ENCODE results near the gene CTDSP1.
A peak's percentile ranks its signal among the peaks of the same experiment; 100 is the strongest.

The CTDSP1 gene

DNA sequence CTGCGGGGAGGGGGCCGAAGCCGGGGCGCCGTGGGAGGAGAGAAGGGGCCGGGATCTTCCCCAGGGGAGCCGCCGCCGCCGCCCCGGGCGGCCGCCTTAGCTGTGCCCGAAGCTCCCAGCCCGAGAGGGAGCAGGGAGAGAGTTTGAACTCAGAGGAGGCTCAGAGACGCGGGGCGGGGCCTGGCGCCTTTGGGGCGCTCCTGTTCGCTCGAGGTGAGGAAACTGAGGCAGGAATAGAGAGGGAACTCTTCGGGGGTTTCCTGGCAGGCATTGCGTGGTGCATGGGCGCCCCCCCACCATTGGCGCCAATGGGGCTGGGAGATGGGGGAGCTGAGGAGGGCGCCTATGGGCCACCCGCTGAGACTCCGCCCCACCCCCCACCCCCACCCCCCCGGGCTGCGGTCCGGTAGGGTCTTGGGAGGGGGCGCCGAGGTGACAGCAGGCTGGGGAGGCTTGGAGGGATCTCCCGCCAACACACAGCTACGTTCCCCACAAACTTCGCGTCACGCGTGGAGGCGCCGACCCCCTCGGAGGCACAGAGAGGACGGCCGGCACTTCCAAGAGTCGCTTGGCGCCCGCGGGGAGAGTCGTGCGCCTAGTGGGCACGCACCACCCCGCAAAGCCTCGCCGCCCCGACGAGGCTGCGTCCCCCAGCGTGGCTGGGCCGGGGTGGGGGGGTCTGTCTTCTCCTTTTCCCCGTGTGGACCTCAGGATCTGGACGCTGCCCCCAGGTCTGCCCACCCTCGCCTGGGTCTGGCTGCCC is 680 bp downstream of the CTDSP1 start:
- DNase-seq, result no peak

DNA sequence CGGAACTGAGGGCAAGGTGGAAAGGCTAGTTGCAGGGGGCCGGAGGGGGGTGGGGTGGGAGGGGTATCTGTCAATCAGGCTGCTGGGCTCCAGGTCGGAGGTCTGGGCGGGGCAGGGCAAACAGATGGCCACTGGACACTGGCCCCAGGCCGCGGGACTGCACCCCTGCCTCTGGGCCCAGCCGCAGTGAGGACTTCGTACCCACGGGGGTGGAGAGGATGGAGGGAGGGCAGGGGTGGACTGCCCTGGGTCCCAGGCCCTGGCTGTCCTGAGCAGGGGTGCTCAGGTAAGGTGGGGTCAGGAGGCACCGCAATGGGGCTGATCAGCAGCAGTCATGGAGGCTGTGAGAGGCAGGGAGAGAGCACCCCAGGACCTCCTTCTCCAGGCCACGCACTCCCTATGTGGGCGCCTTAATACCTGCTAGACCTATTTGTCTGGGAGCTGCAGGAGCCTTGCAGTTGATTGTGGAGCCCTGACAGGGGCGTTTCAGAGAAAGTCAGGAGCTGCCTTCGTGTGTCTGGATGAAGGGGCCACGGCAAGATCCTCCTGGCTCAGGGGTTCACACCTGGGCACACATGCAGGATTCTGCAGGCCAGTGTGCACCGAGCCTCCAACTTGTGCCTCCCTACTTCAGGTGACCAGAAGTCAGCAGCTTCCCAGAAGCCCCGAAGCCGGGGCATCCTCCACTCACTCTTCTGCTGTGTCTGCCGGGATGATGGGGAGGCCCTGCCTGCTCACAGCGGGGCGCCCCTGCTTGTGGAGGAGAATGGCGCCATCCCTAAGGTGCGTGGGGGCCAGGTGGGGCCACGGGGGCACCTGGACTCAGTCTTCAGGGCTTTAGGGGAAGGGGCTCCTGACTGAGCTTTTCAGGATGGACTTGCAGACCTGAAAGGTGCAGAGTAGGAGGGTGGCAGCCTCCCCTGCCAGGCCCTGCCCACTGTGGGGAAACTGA is 1.5 kb downstream of the CTDSP1 start:
- DNase-seq, result no peak

GRCh38 chr2:218401890-218402289 is 2.2 kb downstream of the CTDSP1 start:
- DNase-seq, result no peak

DNA sequence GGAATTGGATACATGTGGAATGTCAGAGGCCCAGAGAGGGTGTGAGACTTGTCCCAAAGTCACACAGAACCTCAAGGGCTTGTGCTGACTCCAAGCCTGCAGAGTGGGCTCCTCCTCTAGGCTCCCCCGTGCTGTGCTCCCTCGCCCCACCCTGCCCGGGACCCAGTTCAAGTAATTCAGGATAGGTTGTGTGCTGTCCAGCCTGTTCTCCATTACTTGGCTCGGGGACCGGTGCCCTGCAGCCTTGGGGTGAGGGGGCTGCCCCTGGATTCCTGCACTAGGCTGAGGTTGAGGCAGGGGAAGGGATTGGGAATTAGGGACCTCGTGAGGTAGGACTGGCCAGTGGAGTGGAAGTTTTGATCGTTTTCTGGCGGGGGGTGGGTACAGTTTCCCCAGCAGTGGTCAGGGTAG is 2.8 kb downstream of the CTDSP1 start:
- no peak for DNase-seq

DNA sequence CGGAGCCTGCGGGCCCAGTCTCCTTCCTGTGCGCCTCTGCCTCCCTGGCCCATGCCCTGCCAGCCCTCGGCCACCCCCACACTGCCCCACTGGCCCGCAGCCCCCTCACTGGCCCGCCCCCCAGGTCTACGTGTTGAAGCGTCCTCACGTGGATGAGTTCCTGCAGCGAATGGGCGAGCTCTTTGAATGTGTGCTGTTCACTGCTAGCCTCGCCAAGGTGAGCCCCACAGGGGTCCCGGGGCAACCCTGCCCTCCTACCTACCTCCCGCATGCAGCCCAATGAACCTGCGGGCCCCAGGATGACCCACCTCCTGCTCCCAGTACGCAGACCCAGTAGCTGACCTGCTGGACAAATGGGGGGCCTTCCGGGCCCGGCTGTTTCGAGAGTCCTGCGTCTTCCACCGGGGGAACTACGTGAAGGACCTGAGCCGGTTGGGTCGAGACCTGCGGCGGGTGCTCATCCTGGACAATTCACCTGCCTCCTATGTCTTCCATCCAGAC is 3.3 kb downstream of the CTDSP1 start:
- no peak for DNase-seq

- no peak for DNase-seq
These were observed 4.1 kb downstream of the CTDSP1 start for GRCh38 chr2:218403810-218404209.

- no peak for DNase-seq
These were observed 4.8 kb downstream of the CTDSP1 start for GRCh38 chr2:218404351-218405085.

DNA sequence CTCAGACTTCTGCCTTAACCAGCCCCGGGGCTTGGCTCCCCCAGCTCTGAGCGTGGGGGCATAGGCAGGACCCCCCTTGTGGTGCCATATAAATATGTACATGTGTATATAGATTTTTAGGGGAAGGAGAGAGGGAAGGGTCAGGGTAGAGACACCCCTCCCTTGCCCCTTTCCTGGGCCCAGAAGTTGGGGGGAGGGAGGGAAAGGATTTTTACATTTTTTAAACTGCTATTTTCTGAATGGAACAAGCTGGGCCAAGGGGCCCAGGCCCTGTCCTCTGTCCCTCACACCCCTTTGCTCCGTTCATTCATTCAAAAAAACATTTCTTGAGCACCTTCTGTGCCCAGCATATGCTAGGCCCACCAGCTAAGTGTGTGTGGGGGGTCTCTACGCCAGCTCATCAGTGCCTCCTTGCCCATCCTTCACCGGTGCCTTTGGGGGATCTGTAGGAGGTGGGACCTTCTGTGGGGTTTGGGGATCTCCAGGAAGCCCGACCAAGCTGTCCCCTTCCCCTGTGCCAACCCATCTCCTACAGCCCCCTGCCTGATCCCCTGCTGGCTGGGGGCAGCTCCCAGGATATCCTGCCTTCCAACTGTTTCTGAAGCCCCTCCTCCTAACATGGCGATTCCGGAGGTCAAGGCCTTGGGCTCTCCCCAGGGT is 5.5 kb downstream of the CTDSP1 start:
- DNase-seq, result no peak

- DNase-seq, result no peak
These were observed 6.1 kb downstream of the CTDSP1 start for GRCh38 chr2:218405746-218406208.

DNA sequence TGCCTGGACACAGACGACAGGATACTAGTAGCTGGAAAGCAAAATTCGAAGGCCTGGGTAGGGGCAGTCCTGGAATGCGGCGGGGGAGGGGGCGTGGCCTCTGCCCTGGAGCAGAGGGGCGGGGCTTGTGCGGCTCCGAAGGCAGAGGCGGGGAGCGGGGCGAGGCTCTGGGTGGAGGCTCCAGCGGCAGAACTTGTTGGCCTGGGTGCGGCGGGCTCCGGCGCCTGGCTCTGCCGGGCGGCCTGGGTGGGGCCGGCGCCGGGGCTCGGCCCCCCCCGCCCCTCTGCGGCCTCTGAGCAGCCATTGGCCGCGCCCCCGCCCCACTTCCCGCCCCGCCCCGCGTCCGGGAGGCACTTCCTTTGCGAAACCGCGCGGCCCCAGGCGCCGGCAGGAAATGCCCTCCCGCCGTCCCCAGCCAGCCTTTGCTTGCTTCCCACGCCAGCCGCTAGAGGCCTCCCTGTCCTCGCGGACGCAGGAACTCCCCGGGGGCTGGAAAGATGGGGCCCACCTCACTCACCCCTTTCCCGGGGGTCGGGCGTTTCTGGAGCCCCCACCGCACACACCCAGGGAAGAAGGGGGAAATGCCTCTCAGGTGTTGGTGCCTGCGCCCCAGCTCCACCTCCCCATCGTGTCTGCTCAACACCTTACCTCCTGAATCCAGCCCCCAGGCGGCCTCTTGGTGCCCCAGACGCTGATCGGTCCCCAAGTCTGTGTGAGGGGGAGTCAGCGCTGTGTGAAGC is 6.7 kb downstream of the CTDSP1 start:
- peak; percentile 64 to 82 for DNase-seq

GRCh38 chr2:218406949-218407618 is 7.4 kb downstream of the CTDSP1 start:
- peak in 1 of 2 experiments; percentile 20 for DNase-seq

DNA sequence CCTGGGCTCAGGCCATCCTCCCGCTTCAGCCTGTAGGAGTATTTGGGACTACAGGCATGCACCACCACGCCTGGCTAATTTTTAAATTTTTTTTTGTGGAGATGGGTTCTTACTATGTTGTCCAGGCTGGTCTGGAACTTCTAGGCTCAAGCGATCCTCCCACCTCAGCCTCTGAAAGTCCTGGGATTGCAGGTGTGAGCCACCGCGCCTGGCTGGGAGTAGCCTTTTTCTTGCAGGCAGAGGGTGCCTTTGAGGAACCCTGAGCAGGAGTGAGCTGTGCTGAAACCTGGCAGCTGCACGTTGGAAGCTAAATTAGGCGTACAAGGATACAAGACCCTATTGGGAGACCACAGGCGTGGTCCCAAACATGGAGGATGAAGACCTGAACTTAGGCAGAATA is 8.0 kb downstream of the CTDSP1 start:
- DNase-seq, result no peak

GRCh38 chr2:218418321-218418716 is 18.7 kb downstream of the CTDSP1 start:
- no peak for DNase-seq

DNA sequence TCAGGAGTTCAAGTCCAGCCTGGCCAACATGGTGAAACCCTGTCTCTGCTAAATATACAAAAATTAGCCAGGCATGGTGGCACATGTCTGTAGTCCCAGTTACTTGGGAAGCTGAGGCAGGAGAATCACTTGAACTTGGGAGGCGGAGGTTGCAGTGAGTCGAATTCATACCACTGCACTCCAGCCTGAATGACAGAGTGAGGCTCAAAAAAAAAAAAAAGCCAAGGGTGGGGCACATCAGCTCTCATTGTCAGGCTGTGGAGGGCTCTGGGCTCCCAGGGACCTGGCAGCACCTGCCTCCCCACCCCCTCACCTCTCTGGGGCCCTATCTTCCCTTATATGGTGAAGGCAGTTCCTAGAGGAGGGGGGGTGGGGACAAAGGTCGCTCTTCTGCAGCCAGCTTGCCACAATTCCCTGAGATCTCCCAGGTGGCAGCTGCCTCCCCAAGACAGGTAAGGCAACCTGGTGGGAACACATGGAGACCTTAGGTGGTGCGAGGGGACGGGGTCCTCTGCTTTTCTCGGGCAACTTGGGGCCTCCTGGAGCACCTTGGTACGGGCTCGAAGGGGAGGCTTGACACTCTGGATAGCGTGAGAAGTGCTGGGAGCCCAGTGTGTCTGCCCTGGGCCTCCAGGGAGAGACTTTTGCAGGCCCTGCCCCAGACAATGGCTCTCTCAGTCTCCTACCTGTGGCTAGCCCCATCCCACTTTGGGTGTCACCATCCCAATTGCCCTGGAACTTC is 19.2 kb downstream of the CTDSP1 start, which contains the start of gene VIL1:
Gene VIL1 (plus strand): TSS at position 407 of the 742 bp plus-strand sequence. CDS start 4,656 bp downstream, outside the sequence.
- no peak for DNase-seq

DNA sequence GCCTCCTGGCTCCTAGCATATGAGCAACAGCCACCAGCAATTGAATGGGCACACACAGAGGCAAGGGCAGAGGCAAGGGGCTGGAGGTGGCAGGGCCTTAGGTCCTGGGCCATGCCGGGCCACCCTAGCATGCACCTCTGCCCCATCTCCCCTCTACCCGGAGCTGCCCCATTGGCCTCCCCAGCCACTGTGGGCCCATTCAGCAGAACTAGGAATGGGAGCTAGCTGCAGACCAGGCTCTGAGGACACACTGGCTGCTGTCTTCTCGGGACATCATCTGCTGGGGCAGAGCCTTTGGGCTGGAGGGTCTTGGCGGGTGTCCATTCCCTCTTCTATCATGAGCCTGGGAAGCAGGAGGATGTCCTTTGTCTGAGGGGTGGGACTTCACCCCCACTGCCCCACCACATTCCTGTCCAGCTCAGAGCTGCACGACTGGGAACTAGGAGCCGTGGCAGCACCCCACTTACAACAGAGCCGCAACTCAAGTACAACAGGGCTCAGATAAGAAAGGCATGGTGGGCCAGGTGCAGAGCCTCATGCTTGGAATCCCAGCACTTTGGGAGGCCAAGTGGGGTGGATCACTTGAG is 20.1 kb downstream of the CTDSP1 start:
- DNase-seq, result no peak

DNA sequence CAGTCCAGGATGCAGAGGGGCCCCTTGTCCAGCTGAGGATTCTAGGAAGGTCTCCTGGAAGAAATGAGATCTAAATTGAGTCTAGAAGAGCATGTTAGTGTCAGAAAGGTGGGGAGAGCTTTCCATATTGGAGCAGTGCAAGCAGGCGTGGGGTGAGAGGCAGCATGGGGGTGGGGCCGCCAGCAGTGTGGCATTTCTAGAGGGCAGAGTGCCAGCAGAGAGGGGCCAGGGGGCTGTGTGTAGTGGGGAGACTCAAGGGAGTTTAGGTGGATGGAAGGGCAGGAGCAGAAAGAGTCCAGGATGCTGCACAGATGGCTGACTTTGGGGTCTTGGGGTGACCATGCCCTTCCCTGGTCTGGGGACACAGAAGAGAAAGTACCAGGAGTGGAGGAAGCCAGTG is 21.4 kb downstream of the CTDSP1 start:
- DNase-seq, result no peak

GRCh38 chr2:218422403-218423086 is 22.9 kb downstream of the CTDSP1 start:
- no peak for DNase-seq

GRCh38 chr2:218423584-218423983 is 23.9 kb downstream of the CTDSP1 start:
- no peak for DNase-seq

GRCh38 chr2:218425531-218425930 is 25.9 kb downstream of the CTDSP1 start:
- DNase-seq, result no peak
